OCI-LY1 (cell line): ENCODE results near the gene MTAP.

Experiments
- EZH2 ChIP-seq: fragments of 200-600 bp; sonication (generic), shearing (Covaris generic); IDR thresholded peaks from 2 replicates; pipeline ENCODE4 v1.8.0; 2017; ENCODE audit warnings: borderline replicate concordance, mixed run types, mild to moderate bottlenecking, antibody characterized with exemption, low read length, moderate library complexity, mixed read lengths
- TF ChIP-seq, protein P1 (sequence below): fragments of 200-600 bp; sonication (generic), shearing (Covaris generic); IDR thresholded peaks from 2 replicates; pipeline ENCODE4 v1.5.1; 2017; ENCODE audit warnings: mild to moderate bottlenecking, antibody characterized with exemption, low read length, moderate library complexity, mixed read lengths

DNA sequence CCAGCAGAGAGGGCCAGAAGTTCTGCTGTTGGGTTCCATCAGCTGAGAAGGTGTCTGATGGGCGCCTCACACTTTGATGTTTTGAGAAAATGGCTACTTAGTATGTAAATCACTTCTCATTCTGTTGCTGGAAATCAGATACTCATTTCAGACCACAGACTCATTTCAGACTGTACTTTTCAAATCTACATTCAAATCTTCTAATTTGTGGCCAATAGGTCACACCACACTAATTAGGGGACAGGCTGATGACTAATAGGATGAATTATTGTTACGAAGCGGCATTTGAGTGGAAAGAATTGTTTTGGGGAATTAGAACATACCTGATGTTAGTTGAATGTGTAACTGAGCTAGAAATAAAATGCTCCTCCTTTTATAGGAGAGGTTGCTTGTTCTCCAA is 13.2 kb downstream of the MTAP start:
- TF ChIP-seq, protein P1, sequence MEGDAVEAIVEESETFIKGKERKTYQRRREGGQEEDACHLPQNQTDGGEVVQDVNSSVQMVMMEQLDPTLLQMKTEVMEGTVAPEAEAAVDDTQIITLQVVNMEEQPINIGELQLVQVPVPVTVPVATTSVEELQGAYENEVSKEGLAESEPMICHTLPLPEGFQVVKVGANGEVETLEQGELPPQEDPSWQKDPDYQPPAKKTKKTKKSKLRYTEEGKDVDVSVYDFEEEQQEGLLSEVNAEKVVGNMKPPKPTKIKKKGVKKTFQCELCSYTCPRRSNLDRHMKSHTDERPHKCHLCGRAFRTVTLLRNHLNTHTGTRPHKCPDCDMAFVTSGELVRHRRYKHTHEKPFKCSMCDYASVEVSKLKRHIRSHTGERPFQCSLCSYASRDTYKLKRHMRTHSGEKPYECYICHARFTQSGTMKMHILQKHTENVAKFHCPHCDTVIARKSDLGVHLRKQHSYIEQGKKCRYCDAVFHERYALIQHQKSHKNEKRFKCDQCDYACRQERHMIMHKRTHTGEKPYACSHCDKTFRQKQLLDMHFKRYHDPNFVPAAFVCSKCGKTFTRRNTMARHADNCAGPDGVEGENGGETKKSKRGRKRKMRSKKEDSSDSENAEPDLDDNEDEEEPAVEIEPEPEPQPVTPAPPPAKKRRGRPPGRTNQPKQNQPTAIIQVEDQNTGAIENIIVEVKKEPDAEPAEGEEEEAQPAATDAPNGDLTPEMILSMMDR, result no peak
- no peak for TF ChIP-seq EZH2
